Gastrocnemius medialis (tissue), 4 donors: ENCODE data around the gene TBL1X. TPM values are rescaled to one million over a fixed set of nuclear protein-coding genes. Genes with fewer than 3 reads are reported as not detected.

Source experiments
- ATAC-seq, 2 donors: fragments of 150-250 bp; one replicate each; pipeline ENCODE4 v1.9.1; 2016
- DNase-seq, 2 donors: peaks; one replicate each; pipeline ENCODE4 v3.0.0-alpha.2; 2019
- H3K27ac ChIP-seq, 4 donors: fragments of 200-600 bp; sonication (generic); 1 replicate in 1 of 4; 2 replicates in 3 of 4; pipeline ENCODE4 v1.5.1; 2016 to 2018; ENCODE audit warnings: mild to moderate bottlenecking in 2 of 4, moderate library complexity in 1 of 4
- H3K27me3 ChIP-seq, 3 donors: fragments of 200-600 bp; sonication (generic) in 2 of 3; 1 replicate in 1 of 3; 2 replicates in 2 of 3; pipeline versions ENCODE4 v1.5.1 to v1.6.0; 2016 to 2019; ENCODE audit warnings: mild to moderate bottlenecking in 1 of 3, moderate library complexity in 1 of 3
- H3K36me3 ChIP-seq, 2 donors: fragments of 200-600 bp; sonication (generic) in 1 of 2; one replicate each; pipeline ENCODE4 v1.5.1; 2017 to 2018
- H3K4me1 ChIP-seq, 2 donors: fragments of 200-600 bp; sonication (generic) in 1 of 2; one replicate each; pipeline ENCODE4 v1.5.1; 2016 to 2017; ENCODE audit warnings: mild to moderate bottlenecking in 2 of 2
- H3K4me3 ChIP-seq, 4 donors: fragments of 200-600 bp; sonication (generic) in 3 of 4; 1 replicate in 1 of 4; 2 replicates in 3 of 4; pipeline ENCODE4 v1.5.1; 2016 to 2019; ENCODE audit warnings: mild to moderate bottlenecking in 2 of 4
- H3K9me3 ChIP-seq, 3 donors: fragments of 200-600 bp; sonication (generic) in 2 of 3; 1 replicate in 1 of 3; 2 replicates in 2 of 3; pipeline ENCODE4 v1.5.1; 2016 to 2019
- CTCF ChIP-seq, 5 experiments: fragments of 450-650 bp in 3 of 5; fragments of 200-600 bp in 2 of 5; sonication (generic) in 2 of 5; IDR thresholded peaks in 4 of 5; conservative IDR thresholded peaks in 1 of 5; 1 replicate in 4 of 5; 2 replicates in 1 of 5; pipeline ENCODE4 v1.5.1; 2016 to 2019; ENCODE audit warnings: antibody characterized with exemption in 5 of 5, mild to moderate bottlenecking in 3 of 5, moderate library complexity in 3 of 5
- POLR2A ChIP-seq, 2 donors: fragments of 450-650 bp; IDR thresholded peaks; one replicate each; pipeline ENCODE4 v1.6.1; 2017; ENCODE audit warnings: antibody characterized with exemption in 2 of 2, mild to moderate bottlenecking in 2 of 2, moderate library complexity in 2 of 2
- in situ Hi-C, 4 donors: fragments of 200-750 bp; cut with MboI; loops; one replicate each; pipeline versions ENCODE4 v1.15.0 to v1.8.0; 2017; ENCODE audit warnings: low sequenced_read_pairs in 4 of 4
- intact Hi-C: fragments of 100-400 bp; cut with DNase I; formaldehyde crosslinking; loops from one replicate; pipeline ENCODE4 v1.15.1; 2023; ENCODE audit warnings: low total_unique reads
- total RNA-seq, 4 donors: library from RNA; depleted of rRNA; stranded (reverse); fragments of >200 nt; gene quantifications; one replicate each; pipeline versions ENCODE4 v1.1.0 to v1.2.3, GENCODE V29; 2016

The TBL1X gene
- total RNA-seq, 4 donors from 2014 or later: 6.7 to 16.8 (median 8.0) TPM

GRCh38 chrX:9683350-9683749 lies 218.5 kb downstream of the TBL1X start:
- Histone ChIP-seq H3K27ac (no peak overlapping the region), H3K4me3 (no peak overlapping the region), H3K36me3 (no peaks in the 10 kb centered on the region), H3K9me3 (no peaks in the 10 kb centered on the region), H3K4me1 (no peaks in the 10 kb centered on the region), H3K27me3 (no peaks in the 10 kb centered on the region)
- in situ Hi-C loops (no loop called here), intact Hi-C loops (no loop called here)
- TF ChIP-seq CTCF (IDR thresholded peaks at IDR 0.05 in 4 of 5, conservative IDR thresholded peaks at IDR 0.05 in 1 of 5) (no peak), POLR2A (IDR thresholded peaks at IDR 0.05) (no peak)
- ATAC-seq (no peak), DNase-seq (no peak)

- no peak for ATAC-seq
- DNase-seq: no peak
- no peaks in the 10 kb centered on the region for H3K9me3 ChIP-seq
- H3K27me3 ChIP-seq: no peaks in the 10 kb centered on the region
- no peaks in the 10 kb centered on the region for H3K36me3 ChIP-seq
- TF ChIP-seq CTCF (IDR thresholded peaks at IDR 0.05 in 4 of 5, conservative IDR thresholded peaks at IDR 0.05 in 1 of 5) (no peak), POLR2A (IDR thresholded peaks at IDR 0.05) (no peak)
- intact Hi-C loops (no loop called here), in situ Hi-C loops (no loop called here)
- H3K27ac ChIP-seq: no peak overlapping the region
- no peaks in the 10 kb centered on the region for H3K4me1 ChIP-seq
- no peak overlapping the region for H3K4me3 ChIP-seq
Measured at GRCh38 chrX:9687899-9688298, 223.0 kb downstream of the TBL1X start.

DNA sequence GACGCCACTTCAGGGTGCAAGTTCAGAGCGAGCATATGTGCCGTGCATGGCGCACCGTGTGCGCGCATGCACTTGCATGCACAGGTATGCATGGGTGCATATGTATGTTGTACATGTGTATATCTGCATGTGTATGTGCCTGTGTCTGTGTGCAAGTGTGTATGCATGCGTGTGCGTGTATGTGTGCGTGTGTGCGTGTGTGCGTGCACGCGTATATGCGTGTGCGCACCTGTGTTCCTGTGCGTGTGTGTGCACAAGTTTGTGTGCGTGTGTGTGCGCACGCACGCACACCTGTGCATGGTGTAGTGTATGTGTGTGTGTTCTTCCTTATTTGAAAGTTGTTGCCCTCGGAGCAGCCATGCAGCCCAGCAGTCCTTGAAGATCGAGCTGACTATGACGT lies 224.0 kb downstream of the TBL1X start:
- no peak for ATAC-seq
- intact Hi-C loops (no loop called here), in situ Hi-C loops (no loop called here)

DNA sequence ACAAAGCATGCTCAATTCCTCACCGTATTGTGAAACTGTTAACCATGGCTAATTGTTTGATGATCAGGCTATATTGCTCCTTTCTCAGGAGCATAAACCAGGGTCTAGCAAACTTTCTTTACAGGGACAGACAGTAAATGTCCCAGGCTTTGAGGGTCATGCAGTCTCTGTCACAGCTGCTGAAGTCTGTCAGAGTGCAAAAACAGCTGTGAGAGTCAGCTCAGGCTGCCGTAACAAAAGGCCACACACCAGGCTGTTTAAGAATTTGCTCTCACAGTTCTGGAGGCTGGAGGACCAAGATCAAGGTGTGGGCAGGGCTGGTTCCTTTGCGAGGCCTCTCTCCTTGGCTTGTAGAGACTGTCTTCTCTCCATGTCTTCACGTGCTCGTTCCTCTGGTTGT lies 225.2 kb downstream of the TBL1X start:
- no peaks in the 10 kb centered on the region for H3K27me3 ChIP-seq
- no peak overlapping the region for H3K27ac ChIP-seq
- in situ Hi-C loops (no loop called here), intact Hi-C loops (no loop called here)
- TF ChIP-seq CTCF (IDR thresholded peaks at IDR 0.05 in 4 of 5, conservative IDR thresholded peaks at IDR 0.05 in 1 of 5) (no peak), POLR2A (IDR thresholded peaks at IDR 0.05) (no peak)
- no peaks in the 10 kb centered on the region for H3K4me1 ChIP-seq
- H3K36me3 ChIP-seq: peaks cover 0 to 9% of the 10 kb centered on the region in 2 donors
- ATAC-seq (no peak), DNase-seq (no peak)
- no peaks in the 10 kb centered on the region for H3K9me3 ChIP-seq
- no peak overlapping the region for H3K4me3 ChIP-seq

More for the DNA sequence above, 224.0 kb downstream of the TBL1X start:
- H3K27ac ChIP-seq: no peak overlapping the region
- no peak overlapping the region for H3K4me3 ChIP-seq
- DNase-seq: no peak
- H3K36me3 ChIP-seq: peaks cover 0 to 8% of the 10 kb centered on the region in 2 donors
- TF ChIP-seq CTCF (IDR thresholded peaks at IDR 0.05 in 4 of 5, conservative IDR thresholded peaks at IDR 0.05 in 1 of 5): no peak
- TF ChIP-seq POLR2A (IDR thresholded peaks at IDR 0.05): no peak
- no peaks in the 10 kb centered on the region for H3K27me3 ChIP-seq
- no peaks in the 10 kb centered on the region for H3K4me1 ChIP-seq
- H3K9me3 ChIP-seq: no peaks in the 10 kb centered on the region

GRCh38 chrX:9693307-9694001 lies 228.6 kb downstream of the TBL1X start:
- ATAC-seq (no peak), DNase-seq (no peak)
- Histone ChIP-seq H3K36me3 (peaks cover 0 to 9% of the 10 kb centered on the region in 2 donors), H3K4me1 (no peaks in the 10 kb centered on the region), H3K27me3 (no peaks in the 10 kb centered on the region), H3K9me3 (no peaks in the 10 kb centered on the region), H3K27ac (no peak overlapping the region), H3K4me3 (no peak overlapping the region)
- no peak for TF ChIP-seq POLR2A (IDR thresholded peaks at IDR 0.05)
- in situ Hi-C loops (no loop called here), intact Hi-C loops (no loop called here)
